GM12891 (cell line): ENCODE measurements around the gene PRC1. TPM values are rescaled to one million over a fixed set of nuclear protein-coding genes. Genes with fewer than 3 reads are reported as not detected.

Experiments used
- DNase-seq: peaks from one replicate; pipeline ENCODE4 v3.0.0; 2011; ENCODE audit warnings: low spot score; ENCODE audit not compliant: insufficient read length
- FAIRE-seq: peaks from 2 replicates; lab custom pipeline; 2011; peaks lifted over from hg19 to GRCh38; lab: Jason Lieb, UNC
- PAX5 ChIP-seq: IDR thresholded peaks from 2 replicates; pipeline ENCODE4 v1.6.1; 2011; ENCODE audit warnings: low read length, moderate library complexity, mild to moderate bottlenecking; ENCODE audit not compliant: insufficient read depth, severe bottlenecking
- POLR2A ChIP-seq: IDR thresholded peaks from 2 replicates; pipeline ENCODE4 v1.6.1; 2011; ENCODE audit warnings: low read depth, low read length, control low read depth
- POLR2AphosphoS5 ChIP-seq: IDR thresholded peaks from 2 replicates; pipeline ENCODE4 v1.6.1; 2011; ENCODE audit warnings: low read depth, low read length, control low read depth
- POU2F2 ChIP-seq: IDR thresholded peaks from 2 replicates; pipeline ENCODE4 v1.6.1; 2011; ENCODE audit warnings: low read depth, mild to moderate bottlenecking, control low read depth, low read length, moderate library complexity
- SPI1 ChIP-seq: IDR thresholded peaks from 2 replicates; pipeline ENCODE4 v1.6.1; 2011; ENCODE audit warnings: low read depth, low read length, control low read depth
- TAF1 ChIP-seq: IDR thresholded peaks from 2 replicates; pipeline ENCODE4 v1.6.1; 2011; ENCODE audit warnings: low read depth, low read length, control low read depth
- polyA plus RNA-seq: library from polyadenylated mRNA; unstranded; fragments of >200 nt; gene quantifications from one replicate; pipeline ENCODE4 v1.2.1, GENCODE V29; 2012; ENCODE audit warnings: low read depth, missing spikeins, inconsistent platforms; ENCODE audit not compliant: missing spikeins

Gene PRC1
- 65.0 TPM for polyA plus RNA-seq

DNA sequence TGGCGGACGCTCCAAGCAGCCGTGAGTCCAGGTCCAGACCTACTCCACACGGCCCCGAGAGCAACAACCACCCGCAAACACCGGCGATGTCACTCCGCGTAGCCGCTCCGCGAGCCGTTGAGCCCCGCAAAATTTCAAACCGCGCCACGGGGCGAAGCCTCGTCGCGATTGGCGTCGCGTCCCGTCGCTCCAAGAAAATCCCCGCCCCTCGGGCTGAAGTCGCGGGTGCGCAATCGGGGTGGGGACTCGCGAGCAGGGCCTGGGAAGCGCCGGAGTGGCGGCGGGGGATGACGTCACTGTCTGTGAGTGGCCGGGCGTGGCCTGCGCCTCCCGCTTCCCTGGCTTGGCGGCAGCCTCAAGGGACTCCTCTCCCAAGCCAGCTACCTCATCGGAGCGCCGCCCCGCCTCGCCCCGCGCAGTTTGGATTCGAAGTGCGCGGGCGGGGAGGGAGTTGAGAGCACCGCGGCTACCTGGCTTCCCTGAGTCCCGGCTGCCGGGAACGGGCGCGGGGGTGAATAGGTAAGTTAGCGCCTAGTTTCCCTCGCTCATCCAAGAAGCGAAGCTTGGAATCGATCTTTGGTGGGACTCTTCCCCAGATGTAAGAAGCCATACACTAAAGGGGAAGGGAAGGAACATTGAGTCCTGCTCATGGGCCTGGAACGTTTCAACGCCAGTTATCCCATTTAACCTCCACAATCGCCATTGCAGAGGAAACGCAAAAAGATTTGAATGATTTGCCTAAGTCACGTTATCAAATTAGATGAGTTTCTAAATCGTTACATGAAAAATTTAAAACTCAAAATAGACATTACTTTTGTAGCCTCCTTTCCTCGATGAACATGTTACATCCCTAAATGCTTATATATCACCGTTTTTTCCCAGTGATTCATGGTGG, at the start of gene PRC1:
Gene PRC1 (minus strand): TSS at position 119 of the 895 bp plus-strand sequence. CDS start 118 bp downstream, at position 1.
- peak; percentile 98 for FAIRE-seq
- peak; percentile 66 for TF ChIP-seq POLR2A
- TF ChIP-seq PAX5 = peak; percentile 65
- TF ChIP-seq TAF1 = 0 out of 2 replicates have a peak, but pooled peaks have one; percentile 40
- no peak for TF ChIP-seq POU2F2
- peak; percentile 60; the same call in 1 of the 2 replicates for TF ChIP-seq POLR2AphosphoS5
- TF ChIP-seq SPI1 = peak; percentile 22; the same call in 1 of the 2 replicates
- peak; percentile 98 for DNase-seq

DNA sequence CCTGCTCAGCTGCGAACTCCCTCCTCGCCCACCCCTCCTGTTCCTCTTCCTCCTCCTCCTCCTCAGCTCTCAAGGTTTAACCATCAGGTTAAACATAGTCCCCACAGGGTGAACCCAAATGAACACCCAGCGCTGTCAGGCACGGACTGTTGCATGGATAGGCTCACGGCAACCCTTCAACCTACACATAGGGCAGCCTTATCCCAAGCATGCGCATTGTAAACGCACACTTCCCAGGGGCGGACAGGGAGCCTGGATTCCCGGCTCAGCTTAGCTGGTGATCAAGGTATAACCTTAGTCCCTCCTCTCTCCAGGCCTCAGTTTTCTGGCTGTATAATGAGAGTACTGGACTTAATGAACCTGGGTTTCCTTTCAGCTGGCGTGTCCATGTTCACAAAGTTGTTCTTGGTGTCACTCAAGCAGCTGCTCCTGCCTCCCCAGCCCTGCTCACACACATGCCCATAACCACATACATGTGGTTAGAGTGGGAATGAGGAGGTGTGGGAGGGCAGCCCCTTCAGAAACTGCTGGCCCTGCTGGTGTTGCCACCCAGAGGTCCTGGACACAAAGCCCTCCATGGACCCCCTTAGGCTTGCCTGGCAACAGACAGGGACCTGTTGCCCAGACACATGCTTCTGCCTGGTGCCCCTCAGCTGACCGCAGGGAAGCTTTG, 49.0 kb upstream of the PRC1 start:
- DNase-seq (no peak), FAIRE-seq (no peak)
- TF ChIP-seq POU2F2 (no peak), TAF1 (no peak), SPI1 (no peak), POLR2AphosphoS5 (no peak), PAX5 (no peak), POLR2A (no peak)

- TF ChIP-seq PAX5 (no peak), POU2F2 (no peak), TAF1 (no peak), SPI1 (no peak), POLR2A (no peak), POLR2AphosphoS5 (no peak)
- FAIRE-seq = no peak
These were observed 46.5 kb upstream of the PRC1 start for GRCh38 chr15:91040856-91041255.

GRCh38 chr15:91039996-91040395, 45.7 kb upstream of the PRC1 start:
- TF ChIP-seq TAF1 (no peak), SPI1 (no peak), PAX5 (no peak), POLR2A (no peak), POU2F2 (no peak), POLR2AphosphoS5 (no peak)
- DNase-seq (no peak), FAIRE-seq (no peak)

More at GRCh38 chr15:91040856-91041255, 46.5 kb upstream of the PRC1 start:
- no peak for DNase-seq

DNA sequence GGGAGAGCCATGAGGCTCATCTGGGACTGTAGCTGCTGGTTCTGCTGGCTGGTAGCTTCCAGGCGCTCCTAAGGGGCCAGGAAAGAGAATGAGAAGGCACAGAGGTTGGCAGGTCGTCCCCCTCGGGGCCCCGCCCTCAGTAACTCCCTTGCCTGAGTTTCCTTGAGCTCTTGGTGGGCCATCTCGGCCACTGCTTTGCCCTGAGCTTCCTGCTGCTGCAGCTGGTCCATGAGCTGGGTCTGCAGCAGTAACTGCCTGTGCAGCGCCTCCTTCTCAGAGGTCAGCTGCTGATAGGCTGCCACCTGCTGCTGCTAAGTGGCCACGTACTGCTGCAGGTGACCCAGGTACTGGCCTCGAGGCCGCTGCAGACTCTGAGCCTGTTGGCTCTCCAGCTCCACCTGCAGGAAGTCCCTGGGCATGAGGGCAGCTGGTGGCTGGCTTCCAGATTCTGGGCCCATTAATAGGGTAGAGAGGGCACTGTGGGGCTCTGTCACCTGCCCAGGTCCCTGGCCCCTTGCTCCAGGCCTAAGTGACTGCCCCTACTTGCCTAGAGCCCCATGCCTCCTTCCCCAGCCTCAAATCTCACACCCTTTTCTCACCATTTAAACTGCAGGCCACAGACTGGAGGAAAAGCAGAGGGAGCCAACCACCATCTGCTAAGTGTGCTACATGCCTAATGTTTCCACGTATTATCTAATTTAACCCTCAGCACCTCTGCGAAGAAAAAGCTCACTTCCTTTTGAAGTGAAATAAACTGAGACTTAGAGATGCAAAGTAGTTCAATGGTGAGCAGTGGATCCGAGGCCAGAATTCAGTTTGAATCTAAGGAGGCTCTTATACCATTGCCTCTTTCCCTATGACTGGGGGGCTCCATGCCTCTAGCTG, 38.8 kb upstream of the PRC1 start:
- no peak for DNase-seq
- no peak for TF ChIP-seq SPI1
- TF ChIP-seq TAF1 = no peak
- TF ChIP-seq PAX5 = no peak
- TF ChIP-seq POLR2A = no peak
- no peak for TF ChIP-seq POU2F2
- no peak for TF ChIP-seq POLR2AphosphoS5
- FAIRE-seq = peak; percentile 91

DNA sequence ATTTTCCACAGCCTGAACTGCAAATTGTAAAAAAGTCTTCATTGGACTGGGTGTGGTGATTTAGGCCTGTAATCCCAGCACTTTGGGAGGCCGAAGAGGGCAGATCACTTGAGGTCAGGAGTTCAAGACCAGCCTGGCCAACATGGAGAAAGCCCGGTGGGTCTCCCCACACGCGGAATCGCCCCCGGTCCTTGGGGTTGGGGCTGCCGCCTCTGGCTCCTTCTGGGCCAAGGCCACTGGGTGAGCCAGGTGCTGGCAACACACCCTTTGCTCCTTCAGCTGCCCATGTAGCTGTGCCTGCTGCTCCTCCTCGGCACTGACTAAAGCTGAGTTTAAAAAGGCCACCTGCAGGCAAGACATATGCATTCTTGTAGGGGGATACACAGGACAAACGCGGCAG, 37.5 kb upstream of the PRC1 start:
- no peak for FAIRE-seq
- TF ChIP-seq PAX5 (no peak), POLR2A (no peak), POLR2AphosphoS5 (no peak), POU2F2 (no peak), TAF1 (no peak), SPI1 (no peak)

GRCh38 chr15:91027677-91028076, 33.3 kb upstream of the PRC1 start:
- DNase-seq (no peak), FAIRE-seq (no peak)
- TF ChIP-seq POLR2AphosphoS5 = no peak
- no peak for TF ChIP-seq POU2F2
- no peak for TF ChIP-seq PAX5
- no peak for TF ChIP-seq TAF1
- no peak for TF ChIP-seq SPI1
- no peak for TF ChIP-seq POLR2A

More for the DNA sequence above, 37.5 kb upstream of the PRC1 start:
- DNase-seq = no peak

DNA sequence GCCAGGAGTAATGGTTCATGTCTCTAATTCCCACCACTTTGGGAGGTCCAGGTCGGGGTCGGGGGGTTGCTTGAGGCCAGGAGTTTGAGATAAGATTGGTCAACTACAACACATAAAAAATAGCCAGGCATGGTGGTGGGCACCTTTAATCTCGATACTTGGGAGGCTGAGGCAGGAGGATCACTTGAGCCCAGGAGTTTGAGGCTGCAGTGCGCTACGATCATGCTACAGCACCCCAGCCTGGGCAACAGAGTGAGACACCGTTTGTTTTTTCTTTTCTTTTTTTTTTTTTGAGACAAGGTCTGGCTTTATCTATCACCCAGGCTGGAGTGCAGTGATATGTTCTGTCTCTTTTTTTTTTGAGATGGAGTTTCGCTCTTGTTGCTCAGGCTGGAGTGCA, 29.4 kb upstream of the PRC1 start:
- no peak for DNase-seq
- FAIRE-seq = no peak

DNA sequence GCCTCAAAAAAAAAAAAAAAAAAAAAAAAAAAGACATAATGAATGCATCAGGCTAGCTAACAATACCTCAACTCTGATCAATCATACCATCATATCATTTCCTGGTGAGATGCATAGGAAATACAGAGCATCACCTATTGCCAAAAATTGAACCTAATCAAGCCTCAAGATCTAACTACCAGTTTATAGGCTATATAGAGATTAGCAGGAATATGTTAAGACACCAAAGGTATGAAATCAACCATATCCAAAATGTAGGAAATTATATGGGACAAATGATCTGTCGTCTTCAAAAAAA, 28.4 kb upstream of the PRC1 start:
- no peak for TF ChIP-seq POU2F2
- DNase-seq (no peak), FAIRE-seq (no peak)

More for the DNA sequence above, 29.4 kb upstream of the PRC1 start:
- TF ChIP-seq POLR2A (no peak), SPI1 (no peak), POU2F2 (no peak), POLR2AphosphoS5 (no peak), PAX5 (no peak), TAF1 (no peak)
